RWPE1 (cell line): Measurements from ENCODE around the gene LBH.

Experiments
- CTCF ChIA-PET: fragments of 350-600 bp; sonication (Branson Sonifier 250); formaldehyde crosslinking; extraction: SDS; loops from one replicate; lab custom pipeline; 2021; lab: Yijun Ruan, JAX
- POLR2A ChIA-PET: fragments of 400-600 bp; formaldehyde crosslinking; extraction: SDS; loops from one replicate; lab custom pipeline; 2020; ENCODE audit warnings: antibody characterized with exemption; ENCODE audit not compliant: low non-redundant PET; lab: Yijun Ruan, JAX
- DNase-seq: peaks from one replicate; pipeline ENCODE4 v3.0.0; 2012; ENCODE audit warnings: low spot score
- H3K27ac ChIP-seq: fragments of 450-650 bp; 2 replicates; pipeline ENCODE4 v1.5.1; 2017
- TF ChIP-seq, protein P1 (sequence below): fragments of 450-650 bp; conservative IDR thresholded peaks from 2 replicates; pipeline ENCODE4 v1.5.1; 2017; ENCODE audit warnings: low read depth, mild to moderate bottlenecking

Gene LBH

DNA sequence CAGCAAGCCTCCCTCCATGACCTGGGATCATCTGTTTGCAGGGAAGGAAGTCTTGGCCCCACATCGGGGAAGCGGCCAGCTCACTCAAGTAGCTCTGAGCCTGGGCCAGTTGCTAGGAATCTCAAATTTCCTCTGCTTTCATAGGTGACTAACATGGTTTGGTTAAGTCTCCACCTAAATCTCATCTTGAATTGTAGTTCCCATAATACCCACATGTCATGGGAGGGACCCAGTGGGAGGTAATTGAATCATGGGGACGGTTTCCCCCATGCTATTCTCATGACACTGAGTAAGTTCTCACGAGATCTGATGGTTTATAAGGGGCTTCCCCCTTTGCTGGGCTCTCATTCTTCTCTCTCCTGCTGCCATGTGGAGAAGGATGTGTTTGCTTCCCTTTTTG is 75.2 kb downstream of the LBH start:
- TF ChIP-seq, protein P1, sequence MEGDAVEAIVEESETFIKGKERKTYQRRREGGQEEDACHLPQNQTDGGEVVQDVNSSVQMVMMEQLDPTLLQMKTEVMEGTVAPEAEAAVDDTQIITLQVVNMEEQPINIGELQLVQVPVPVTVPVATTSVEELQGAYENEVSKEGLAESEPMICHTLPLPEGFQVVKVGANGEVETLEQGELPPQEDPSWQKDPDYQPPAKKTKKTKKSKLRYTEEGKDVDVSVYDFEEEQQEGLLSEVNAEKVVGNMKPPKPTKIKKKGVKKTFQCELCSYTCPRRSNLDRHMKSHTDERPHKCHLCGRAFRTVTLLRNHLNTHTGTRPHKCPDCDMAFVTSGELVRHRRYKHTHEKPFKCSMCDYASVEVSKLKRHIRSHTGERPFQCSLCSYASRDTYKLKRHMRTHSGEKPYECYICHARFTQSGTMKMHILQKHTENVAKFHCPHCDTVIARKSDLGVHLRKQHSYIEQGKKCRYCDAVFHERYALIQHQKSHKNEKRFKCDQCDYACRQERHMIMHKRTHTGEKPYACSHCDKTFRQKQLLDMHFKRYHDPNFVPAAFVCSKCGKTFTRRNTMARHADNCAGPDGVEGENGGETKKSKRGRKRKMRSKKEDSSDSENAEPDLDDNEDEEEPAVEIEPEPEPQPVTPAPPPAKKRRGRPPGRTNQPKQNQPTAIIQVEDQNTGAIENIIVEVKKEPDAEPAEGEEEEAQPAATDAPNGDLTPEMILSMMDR: no peak
- H3K27ac ChIP-seq: no peak overlapping the region
- POLR2A ChIA-PET: no interaction called here
- no peak for DNase-seq
- CTCF ChIA-PET: no interaction called here

- H3K27ac ChIP-seq: no peak overlapping the region
- TF ChIP-seq, protein P1: no peak
- ChIA-PET CTCF (no interaction called here), POLR2A (no interaction called here)
- no peak for DNase-seq
These were observed 76.9 kb downstream of the LBH start for GRCh38 chr2:30308280-30308679.
